ENCODE results near the gene PCDHB12. TPM values are rescaled to one million over a fixed set of nuclear protein-coding genes. Genes with fewer than 3 reads are reported as not detected.
"Not testable (repeated sequence)": the region's sequence is repeated elsewhere in the genome, so short reads cannot be mapped to it uniquely, and the experiment has no call there.

PCDHB12 gene
- total and polyA plus RNA-seq, 2 donors (not counting 1 experiment from before 2014, with no cell fraction given), result not detected

DNA sequence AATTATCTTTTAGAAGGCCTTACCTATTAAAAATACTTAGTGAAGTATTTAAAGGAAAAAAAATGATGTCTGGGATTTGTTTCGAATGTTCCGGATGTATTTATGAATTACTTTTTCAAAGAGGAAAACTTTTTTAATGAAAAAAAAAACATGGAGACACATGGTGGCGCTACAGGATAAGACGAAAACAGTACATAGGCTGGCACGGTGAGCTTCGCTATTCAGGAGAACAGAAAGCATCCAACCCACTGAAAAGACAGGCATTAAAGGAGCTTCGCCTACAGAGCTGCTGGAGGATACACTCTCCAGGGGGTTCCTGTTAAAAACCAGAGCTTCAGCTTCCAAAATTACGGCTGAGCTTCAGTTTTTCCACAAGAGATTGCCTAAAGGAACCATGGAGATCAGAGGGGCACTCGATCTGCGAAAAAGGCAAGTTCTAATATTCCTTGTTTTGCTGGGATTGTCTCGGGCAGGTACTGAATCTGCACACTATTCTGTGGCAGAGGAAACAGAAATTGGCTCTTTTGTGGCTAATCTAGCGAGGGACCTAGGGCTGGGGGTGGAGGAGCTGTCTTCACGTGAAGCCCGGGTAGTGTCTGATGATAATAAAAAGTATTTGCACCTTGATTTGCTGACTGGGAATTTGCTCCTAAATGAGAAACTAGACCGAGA lies 14.7 kb downstream of the PCDHB12 start, which contains the start of gene PCDHB14:
PCDHB14 (plus strand) TSS at position 232 of the 672 bp plus-strand sequence; CDS start at position 395, 163 bp downstream.
- Histone ChIP-seq H3K79me2 (ENCODE audit: control insufficient read depth, insufficient read depth, low read length) (no peaks in the 10 kb centered on the region), H3K27me3 (replicated peaks in 1 of 4; ENCODE audit: control extremely low read depth in 1 of 4, control insufficient read depth in 3 of 4, insufficient read depth in 4 of 4, low read length in 3 of 4) (peaks cover 0 to 28% (median 19%) of the 10 kb centered on the region in 4 experiments), H3K4me3 (ENCODE audit: control extremely low read depth in 1 of 5, extremely low read depth in 1 of 5, insufficient read depth in 1 of 5, low read depth in 2 of 5, low read length in 4 of 5) (peak within 1 kb of the TSS in 1 of 5 experiments; percentile 15), H4K20me1 (ENCODE audit: control insufficient read depth, insufficient read depth, low read length, poor library complexity, severe bottlenecking) (no peaks in the 10 kb centered on the region), H3K27ac (ENCODE audit: low read length in 2 of 2) (no peak within 1 kb of the TSS), H3K4me1 (ENCODE audit: control insufficient read depth in 2 of 2, insufficient read depth in 2 of 2, low read length in 2 of 2) (peaks cover 5% of the 10 kb centered on the region in 2 donors), H3K9me3 (ENCODE audit: control extremely low read depth in 1 of 3, control insufficient read depth in 2 of 3, insufficient read depth in 1 of 3, low read length in 2 of 3) (peaks cover 5 to 23% (median 8%) of the 10 kb centered on the region in 3 donors), H3K9ac (ENCODE audit: low read length) (peak within 1 kb of the TSS; percentile 23), H3K4me2 (replicated peaks; ENCODE audit: low read depth, low read length, poor library complexity, severe bottlenecking) (peak within 1 kb of the TSS; percentile 38), H3K36me3 (replicated peaks in 1 of 2; ENCODE audit: control extremely low read depth in 1 of 2, control insufficient read depth in 1 of 2, extremely low read depth in 1 of 2, insufficient read depth in 2 of 2, low read length in 1 of 2) (no peaks in the 10 kb centered on the region), H2AFZ (ENCODE audit: insufficient read depth, low read depth, low read length, poor library complexity, severe bottlenecking) (peak within 1 kb of the TSS; percentile 46)
- DNase-seq (peak; percentile 20), ATAC-seq (ENCODE audit: low read depth) (no peak)
- TF ChIP-seq, protein P1, sequence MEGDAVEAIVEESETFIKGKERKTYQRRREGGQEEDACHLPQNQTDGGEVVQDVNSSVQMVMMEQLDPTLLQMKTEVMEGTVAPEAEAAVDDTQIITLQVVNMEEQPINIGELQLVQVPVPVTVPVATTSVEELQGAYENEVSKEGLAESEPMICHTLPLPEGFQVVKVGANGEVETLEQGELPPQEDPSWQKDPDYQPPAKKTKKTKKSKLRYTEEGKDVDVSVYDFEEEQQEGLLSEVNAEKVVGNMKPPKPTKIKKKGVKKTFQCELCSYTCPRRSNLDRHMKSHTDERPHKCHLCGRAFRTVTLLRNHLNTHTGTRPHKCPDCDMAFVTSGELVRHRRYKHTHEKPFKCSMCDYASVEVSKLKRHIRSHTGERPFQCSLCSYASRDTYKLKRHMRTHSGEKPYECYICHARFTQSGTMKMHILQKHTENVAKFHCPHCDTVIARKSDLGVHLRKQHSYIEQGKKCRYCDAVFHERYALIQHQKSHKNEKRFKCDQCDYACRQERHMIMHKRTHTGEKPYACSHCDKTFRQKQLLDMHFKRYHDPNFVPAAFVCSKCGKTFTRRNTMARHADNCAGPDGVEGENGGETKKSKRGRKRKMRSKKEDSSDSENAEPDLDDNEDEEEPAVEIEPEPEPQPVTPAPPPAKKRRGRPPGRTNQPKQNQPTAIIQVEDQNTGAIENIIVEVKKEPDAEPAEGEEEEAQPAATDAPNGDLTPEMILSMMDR (IDR thresholded peaks at IDR 0.05), result peak; percentile 38
- no peak for TF ChIP-seq EZH2 (IDR thresholded peaks at IDR 0.05; ENCODE audit: borderline replicate concordance, insufficient read depth, low read depth, low read length, poor library complexity, severe bottlenecking)
- peaks cover 43% of the 10 kb centered on the region for H3K27me3 Mint-ChIP-seq
- POLR2A ChIA-PET, result no interaction called here
- intact Hi-C loops (cut with micrococcal nuclease), result no loop called here
- H3K4me1 Mint-ChIP-seq, result peaks cover 4% of the 10 kb centered on the region
- H3K4me3 Mint-ChIP-seq, result peak within 1 kb of the TSS; percentile 56
- WGBS (ENCODE audit: insufficient coverage), result 44% methylated on average over 14 of the region's 15 CpGs
- H3K27ac Mint-ChIP-seq, result no peak within 1 kb of the TSS
- CTCF ChIA-PET, result interaction anchor here (0.7 to 2.3 kb wide), 7 partner anchors 15 to 341 kb away, joined by 3 to 9 read pairs (median 4); no protein-coding TSS in a partner anchor
- H3K9me3 Mint-ChIP-seq (ENCODE audit: insufficient read depth), result peaks cover 11% of the 10 kb centered on the region

DNA sequence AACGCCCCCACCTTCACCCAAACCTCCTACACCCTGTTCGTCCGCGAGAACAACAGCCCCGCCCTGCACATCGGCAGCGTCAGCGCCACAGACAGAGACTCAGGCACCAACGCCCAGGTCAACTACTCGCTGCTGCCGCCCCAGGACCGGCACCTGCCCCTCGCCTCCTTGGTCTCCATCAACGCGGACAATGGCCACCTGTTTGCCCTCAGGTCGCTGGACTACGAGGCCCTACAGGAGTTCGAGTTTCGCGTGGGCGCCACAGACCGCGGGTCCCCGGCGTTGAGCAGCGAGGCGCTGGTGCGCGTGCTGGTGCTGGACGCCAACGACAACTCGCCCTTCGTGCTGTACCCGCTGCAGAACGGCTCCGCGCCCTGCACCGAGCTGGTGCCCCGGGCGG lies 16.3 kb downstream of the PCDHB12 start:
- Histone ChIP-seq H3K27me3 (replicated peaks in 1 of 4; ENCODE audit: control extremely low read depth in 1 of 4, control insufficient read depth in 3 of 4, insufficient read depth in 4 of 4, low read length in 3 of 4) (peaks cover 0 to 28% (median 19%) of the 10 kb centered on the region in 4 experiments), H3K9me3 (ENCODE audit: control extremely low read depth in 1 of 3, control insufficient read depth in 2 of 3, insufficient read depth in 1 of 3, low read length in 2 of 3) (peaks cover 5 to 19% (median 10%) of the 10 kb centered on the region in 3 donors)
- POLR2A ChIA-PET; H3K4me1 ChIP-seq (ENCODE audit: control insufficient read depth in 2 of 2, insufficient read depth in 2 of 2, low read length in 2 of 2); CTCF ChIA-PET; H3K27ac ChIP-seq (ENCODE audit: low read length in 2 of 2); H4K20me1 ChIP-seq (ENCODE audit: control insufficient read depth, insufficient read depth, low read length, poor library complexity, severe bottlenecking); H3K9ac ChIP-seq (ENCODE audit: low read length); H3K4me2 ChIP-seq (replicated peaks; ENCODE audit: low read depth, low read length, poor library complexity, severe bottlenecking); H3K36me3 ChIP-seq (replicated peaks in 1 of 2; ENCODE audit: control extremely low read depth in 1 of 2, control insufficient read depth in 1 of 2, extremely low read depth in 1 of 2, insufficient read depth in 2 of 2, low read length in 1 of 2); H3K9me3 Mint-ChIP-seq (ENCODE audit: insufficient read depth); H3K4me3 Mint-ChIP-seq; H3K4me3 ChIP-seq (ENCODE audit: control extremely low read depth in 1 of 5, extremely low read depth in 1 of 5, insufficient read depth in 1 of 5, low read depth in 2 of 5, low read length in 4 of 5); DNase-seq; H2AFZ ChIP-seq (ENCODE audit: insufficient read depth, low read depth, low read length, poor library complexity, severe bottlenecking); H3K27ac Mint-ChIP-seq; H3K4me1 Mint-ChIP-seq; ATAC-seq (ENCODE audit: low read depth); H3K79me2 ChIP-seq (ENCODE audit: control insufficient read depth, insufficient read depth, low read length); intact Hi-C loops (cut with micrococcal nuclease): not testable (repeated sequence)
- 46% methylated on average over 17 of the region's 40 CpGs for WGBS (ENCODE audit: insufficient coverage)
- H3K27me3 Mint-ChIP-seq, result peaks cover 34% of the 10 kb centered on the region

DNA sequence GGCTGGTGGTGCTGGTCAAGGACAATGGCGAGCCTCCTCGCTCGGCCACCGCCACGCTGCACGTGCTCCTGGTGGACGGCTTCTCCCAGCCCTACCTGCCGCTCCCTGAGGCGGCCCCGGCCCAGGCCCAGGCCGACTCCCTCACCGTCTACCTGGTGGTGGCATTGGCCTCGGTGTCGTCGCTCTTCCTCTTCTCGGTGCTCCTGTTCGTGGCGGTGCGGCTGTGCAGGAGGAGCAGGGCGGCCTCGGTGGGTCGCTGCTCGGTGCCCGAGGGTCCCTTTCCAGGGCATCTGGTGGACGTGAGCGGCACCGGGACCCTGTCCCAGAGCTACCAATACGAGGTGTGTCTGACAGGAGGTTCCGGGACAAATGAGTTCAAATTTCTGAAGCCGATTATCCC lies 16.9 kb downstream of the PCDHB12 start:
- H3K9me3 Mint-ChIP-seq (ENCODE audit: insufficient read depth); H3K4me3 ChIP-seq (ENCODE audit: control extremely low read depth in 1 of 5, extremely low read depth in 1 of 5, insufficient read depth in 1 of 5, low read depth in 2 of 5, low read length in 4 of 5); H3K27ac ChIP-seq (ENCODE audit: low read length in 2 of 2); CTCF ChIA-PET; POLR2A ChIA-PET; H3K36me3 ChIP-seq (replicated peaks in 1 of 2; ENCODE audit: control extremely low read depth in 1 of 2, control insufficient read depth in 1 of 2, extremely low read depth in 1 of 2, insufficient read depth in 2 of 2, low read length in 1 of 2); DNase-seq; ATAC-seq (ENCODE audit: low read depth); H3K4me1 Mint-ChIP-seq; H3K79me2 ChIP-seq (ENCODE audit: control insufficient read depth, insufficient read depth, low read length); H4K20me1 ChIP-seq (ENCODE audit: control insufficient read depth, insufficient read depth, low read length, poor library complexity, severe bottlenecking); H3K9ac ChIP-seq (ENCODE audit: low read length); intact Hi-C loops (cut with micrococcal nuclease); H2AFZ ChIP-seq (ENCODE audit: insufficient read depth, low read depth, low read length, poor library complexity, severe bottlenecking); H3K4me3 Mint-ChIP-seq; H3K4me1 ChIP-seq (ENCODE audit: control insufficient read depth in 2 of 2, insufficient read depth in 2 of 2, low read length in 2 of 2); H3K4me2 ChIP-seq (replicated peaks; ENCODE audit: low read depth, low read length, poor library complexity, severe bottlenecking); H3K27ac Mint-ChIP-seq: not testable (repeated sequence)
- 51% methylated on average over 10 of the region's 30 CpGs for WGBS (ENCODE audit: insufficient coverage)
- peaks cover 30% of the 10 kb centered on the region for H3K27me3 Mint-ChIP-seq
- Histone ChIP-seq H3K9me3 (ENCODE audit: control extremely low read depth in 1 of 3, control insufficient read depth in 2 of 3, insufficient read depth in 1 of 3, low read length in 2 of 3) (peaks cover 5 to 19% (median 10%) of the 10 kb centered on the region in 3 donors), H3K27me3 (replicated peaks in 1 of 4; ENCODE audit: control extremely low read depth in 1 of 4, control insufficient read depth in 3 of 4, insufficient read depth in 4 of 4, low read length in 3 of 4) (peaks cover 0 to 28% (median 19%) of the 10 kb centered on the region in 4 experiments)

Measured in B cell (primary cell).